ENCODE measurements around the gene TMEM151A.
A peak's percentile ranks its signal among the peaks of the same experiment; 100 is the strongest.
"Not testable (repeated sequence)": the region's sequence is repeated elsewhere in the genome, so short reads cannot be mapped to it uniquely, and the experiment has no call there.

TMEM151A gene

DNA sequence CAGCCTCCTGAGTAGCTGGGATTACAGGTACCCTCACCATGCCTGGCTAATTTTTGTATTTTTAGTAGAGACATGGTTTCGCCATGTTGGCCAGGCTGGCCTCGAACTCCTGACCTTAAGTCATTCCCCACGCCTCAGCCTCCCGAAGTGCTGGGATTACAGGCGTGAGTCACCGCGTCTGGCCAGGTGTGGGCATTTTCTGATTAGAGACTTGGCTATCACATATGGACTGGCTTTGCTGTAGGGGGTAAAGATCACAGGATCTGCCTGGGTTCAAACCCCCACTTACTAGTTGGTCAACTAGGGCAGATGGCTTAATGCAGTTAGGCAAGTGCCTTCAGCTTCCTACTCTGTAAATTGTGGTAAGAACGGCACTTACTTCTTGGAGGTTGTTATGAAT is 18.6 kb downstream of the TMEM151A start:
- DNase-seq, result no peak

DNA sequence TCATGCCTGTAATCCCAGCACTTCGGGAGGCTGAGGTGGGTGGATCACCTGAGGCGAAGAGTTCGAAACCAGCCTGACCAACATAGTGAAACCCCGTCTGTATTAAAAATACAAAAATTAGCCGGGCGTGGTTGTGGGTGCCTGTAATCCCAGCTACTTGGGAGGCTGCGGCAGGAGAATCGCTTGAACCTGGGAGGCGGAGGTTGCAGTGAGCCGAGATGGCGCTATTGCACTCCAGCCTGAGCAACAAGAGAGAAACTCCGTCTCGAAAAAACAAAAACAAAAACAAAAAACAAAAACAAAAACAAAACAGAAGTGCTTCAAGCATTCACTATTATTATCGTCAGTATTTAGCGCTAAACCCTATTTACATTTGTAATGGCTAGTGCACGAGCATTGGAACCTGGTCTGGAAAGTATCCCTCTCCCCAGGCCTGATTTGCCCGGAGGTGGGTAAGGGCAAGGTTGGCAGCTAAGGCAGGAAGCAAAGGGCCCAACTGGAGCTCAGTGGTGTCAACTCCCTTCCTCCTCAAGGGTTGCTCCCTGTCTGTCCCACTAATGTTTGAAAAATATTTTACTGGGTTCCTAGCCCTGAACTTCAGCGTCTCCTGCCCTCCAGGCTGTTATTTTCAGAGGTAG is 19.2 kb downstream of the TMEM151A start:
- not testable (repeated sequence) for DNase-seq

DNA sequence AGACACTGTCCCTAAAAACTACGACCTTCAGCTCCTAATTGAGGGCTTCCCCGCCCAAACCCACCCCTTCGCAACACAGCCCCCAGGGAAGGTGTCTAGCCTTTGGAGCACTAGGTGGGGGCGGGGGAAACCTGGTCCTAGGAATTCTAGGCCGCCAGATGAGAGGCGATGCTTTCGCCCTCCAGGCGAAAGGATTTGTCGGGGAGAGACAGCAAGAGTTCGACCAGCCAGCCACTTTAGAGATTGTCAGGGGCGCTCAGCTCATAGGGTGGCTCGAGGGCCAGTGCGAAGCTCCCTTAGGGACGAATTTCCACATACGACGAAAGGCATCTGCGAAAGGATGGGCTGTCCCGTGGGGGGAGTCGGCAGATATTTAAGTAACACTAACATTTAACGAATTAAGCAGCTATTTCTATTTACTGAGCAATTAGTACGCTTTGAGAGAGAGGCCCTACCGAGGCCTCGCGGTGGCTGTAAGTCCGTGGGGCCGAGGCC is 19.8 kb downstream of the TMEM151A start:
- no peak for DNase-seq

DNA sequence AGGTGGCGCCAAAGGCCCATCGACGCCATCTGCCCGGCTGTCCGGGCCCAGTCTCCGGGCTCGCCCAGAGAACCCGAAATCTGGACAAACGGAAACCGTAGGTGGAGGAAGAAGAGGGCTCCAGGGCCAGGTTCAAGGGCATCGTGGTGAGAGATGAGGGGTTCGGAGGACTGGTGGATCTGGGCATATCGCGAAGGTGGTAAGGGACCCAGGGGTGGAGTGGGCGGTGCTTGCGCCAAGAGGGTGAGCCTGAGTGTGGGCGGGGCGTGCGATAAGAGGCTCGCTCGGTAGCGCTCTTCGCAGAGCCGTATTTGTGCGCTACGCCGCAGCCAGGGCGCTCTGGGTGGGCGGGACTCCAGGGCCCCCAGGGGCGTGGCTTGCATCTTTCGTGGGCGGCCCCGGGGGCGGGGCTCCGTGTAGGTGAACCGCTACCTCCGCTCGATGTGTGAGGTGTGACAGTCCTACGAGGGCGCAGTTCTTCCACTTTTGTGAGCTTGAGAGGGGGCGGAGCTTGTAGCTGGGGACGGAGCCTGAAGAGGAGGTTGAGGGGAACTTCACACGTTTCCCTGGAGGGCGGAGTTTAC is 20.4 kb downstream of the TMEM151A start:
- DNase-seq, result peak; percentile 99

DNA sequence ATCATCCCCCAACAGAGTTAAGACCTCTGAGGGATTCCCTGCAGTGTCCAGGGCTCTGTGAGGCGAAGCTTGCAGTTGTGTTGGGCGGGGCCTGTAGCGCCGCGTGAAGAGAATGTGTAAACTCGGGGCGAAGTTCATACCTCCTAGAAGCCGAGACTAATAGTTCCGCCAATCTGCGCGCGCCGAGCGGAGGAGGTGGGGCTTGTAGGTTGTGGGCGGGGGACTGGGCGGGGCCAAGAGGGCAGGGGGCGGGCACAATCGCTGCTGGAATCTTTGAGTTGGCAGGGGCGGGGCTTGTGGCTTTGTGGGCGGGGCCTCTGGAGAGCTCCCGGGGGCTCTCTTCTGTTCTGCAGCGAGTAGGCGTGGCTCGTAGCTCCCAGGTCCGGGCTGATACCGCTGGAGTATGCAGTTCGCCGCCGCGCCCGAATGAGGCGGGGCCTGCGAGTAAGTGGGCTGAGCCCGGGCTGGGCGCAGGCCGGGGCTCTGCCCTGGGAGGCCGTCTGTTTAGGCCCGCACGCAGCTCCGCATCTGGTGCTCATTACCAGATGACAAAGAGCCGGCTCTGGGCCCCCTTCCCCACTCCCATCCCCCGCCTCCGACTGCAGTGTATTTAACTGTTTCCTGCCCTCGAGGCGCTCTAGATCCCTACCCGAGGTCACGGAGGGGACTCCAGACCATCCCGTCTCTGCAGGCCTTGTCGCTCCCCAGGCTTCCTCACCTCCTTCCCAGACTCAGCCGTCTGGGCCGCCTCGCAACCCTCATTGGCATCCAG is 21.0 kb downstream of the TMEM151A start:
- DNase-seq, result peak; percentile 98

GRCh38 chr11:66313321-66314185 is 21.9 kb downstream of the TMEM151A start:
- DNase-seq, result no peak

- DNase-seq, result no peak
Observed at GRCh38 chr11:66314186-66314501, 22.4 kb downstream of the TMEM151A start.

DNA sequence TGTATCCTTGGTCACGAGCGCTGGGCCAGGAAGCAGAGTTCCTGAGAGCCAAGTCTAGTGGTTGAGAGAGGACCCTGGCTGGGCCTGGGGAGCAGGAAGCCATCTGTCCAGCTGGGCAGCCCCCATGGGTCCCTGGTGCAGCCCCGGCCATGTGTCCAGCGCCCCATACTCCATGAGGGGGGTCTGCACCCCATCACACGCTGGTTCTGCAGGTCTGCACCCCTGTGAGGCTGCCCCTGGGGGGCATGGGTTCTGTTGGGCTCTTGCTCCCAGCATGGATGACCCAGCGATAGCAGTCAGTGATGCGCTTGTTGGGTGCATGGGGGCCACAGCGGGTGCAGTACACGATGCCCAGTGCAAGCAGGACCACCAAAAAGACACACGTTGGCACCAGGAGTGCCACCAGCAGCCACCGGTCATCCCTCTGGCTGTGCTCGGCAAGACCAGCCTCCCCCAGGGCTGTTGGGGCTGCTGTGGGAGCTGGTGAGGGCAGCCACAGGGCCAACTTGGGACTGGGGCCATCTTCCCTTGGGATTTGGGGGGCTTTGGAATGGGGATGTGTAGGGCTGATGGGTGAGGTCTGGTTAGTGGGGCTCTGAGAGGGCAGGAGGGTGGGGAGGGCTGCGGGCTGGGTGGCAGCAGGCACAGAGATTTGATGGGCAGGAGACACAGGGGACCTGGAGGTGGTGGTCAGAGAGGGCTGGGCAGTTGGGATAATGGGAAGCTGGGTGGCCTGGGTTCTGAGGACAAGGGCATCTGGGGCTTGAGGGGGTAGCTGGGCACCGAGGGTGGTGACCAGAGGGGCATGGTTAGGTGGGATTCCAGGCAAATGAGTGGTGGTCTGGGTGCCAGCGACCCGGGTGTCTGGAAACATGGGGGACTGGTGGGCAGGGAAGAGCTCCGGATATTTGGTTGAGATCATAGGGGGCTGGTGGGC is 23.1 kb downstream of the TMEM151A start:
- no peak for DNase-seq

DNA sequence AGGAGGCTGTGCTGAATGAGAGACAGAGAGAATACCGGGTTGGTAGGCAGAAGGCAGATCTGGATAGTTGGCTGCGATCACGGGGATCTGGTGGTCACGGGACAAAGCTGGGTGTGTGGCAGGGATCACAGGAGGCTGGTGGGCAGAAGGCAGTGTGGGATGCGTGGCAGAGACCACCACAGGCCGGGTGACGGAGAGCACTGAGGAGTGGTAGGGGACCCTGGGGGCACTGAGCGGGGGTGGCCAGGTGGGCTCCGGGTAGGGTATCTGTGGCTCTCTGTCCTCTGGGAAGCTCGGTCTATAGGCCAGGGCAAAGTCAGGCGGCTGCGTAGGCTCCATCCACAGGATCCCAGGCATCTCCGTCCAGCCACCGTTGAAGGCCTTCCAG is 23.8 kb downstream of the TMEM151A start:
- no peak for DNase-seq

DNA sequence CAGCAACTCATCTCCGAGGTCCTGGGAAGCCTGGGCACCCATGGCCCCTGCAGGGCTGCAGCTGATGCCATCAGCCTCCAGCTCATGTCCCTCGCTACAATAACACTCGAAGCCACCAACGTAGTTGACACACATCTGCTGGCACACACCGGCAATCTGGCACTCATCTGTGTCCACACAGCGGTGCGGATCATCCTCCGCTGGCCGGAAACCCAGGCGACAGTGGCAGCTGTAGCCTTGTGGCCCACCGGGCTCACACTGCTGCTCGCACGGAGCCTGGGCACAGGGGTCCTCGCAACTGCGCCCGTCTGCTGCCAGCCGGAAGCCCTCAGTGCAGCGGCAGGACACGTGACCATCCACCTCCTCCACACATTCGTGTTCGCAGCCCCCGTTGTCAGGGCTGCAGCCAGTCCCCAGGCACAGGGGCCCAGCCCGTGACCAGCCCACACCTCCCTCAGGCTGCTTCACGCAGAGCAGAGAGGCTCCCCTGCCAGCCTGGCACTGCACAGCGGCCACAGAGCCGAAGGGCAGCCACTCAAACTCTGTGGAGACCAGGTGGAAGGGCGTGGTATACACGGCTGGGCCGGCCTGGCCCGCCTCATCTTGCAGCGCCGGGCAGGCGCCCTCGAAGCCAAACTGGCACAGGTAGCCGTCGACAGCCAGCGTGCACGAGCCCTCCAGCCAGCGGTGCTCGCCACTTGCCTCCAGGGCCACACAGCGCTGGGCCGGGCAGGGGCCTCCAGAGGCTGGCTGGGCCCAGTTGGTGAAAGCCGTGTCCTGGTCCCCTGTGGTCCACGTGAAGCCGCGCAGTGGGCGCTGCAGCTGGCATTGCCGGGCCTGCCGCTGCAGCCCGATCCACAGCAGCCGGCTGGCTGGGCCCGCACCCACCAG is 24.5 kb downstream of the TMEM151A start:
- no peak for DNase-seq

GRCh38 chr11:66316849-66317251 is 25.2 kb downstream of the TMEM151A start, which contains the start of gene CD248:
Gene CD248 (minus strand): TSS chr11:66317044. CDS start chr11:66317027, 17 bp downstream.
- no peak for DNase-seq

DNA sequence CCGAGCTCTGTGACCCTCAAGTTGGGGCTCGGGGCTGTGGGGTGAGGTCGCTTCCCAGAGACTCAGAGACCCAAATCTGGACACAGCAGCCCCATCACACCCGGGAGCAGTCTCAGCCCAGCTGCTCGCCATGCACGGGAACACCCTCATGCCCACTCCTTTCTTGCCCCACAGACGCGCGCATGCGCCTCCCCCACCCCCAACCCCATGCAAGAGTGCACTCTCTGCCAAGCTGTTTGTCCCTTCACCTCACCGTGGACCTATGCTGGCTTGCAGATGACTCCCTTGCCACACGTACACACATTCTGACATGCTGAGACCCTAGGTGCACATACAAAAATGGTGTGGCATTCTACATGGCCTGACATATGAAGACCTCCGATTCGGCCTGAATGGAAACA is 25.6 kb downstream of the TMEM151A start:
- DNase-seq, result peak; percentile 41

DNA sequence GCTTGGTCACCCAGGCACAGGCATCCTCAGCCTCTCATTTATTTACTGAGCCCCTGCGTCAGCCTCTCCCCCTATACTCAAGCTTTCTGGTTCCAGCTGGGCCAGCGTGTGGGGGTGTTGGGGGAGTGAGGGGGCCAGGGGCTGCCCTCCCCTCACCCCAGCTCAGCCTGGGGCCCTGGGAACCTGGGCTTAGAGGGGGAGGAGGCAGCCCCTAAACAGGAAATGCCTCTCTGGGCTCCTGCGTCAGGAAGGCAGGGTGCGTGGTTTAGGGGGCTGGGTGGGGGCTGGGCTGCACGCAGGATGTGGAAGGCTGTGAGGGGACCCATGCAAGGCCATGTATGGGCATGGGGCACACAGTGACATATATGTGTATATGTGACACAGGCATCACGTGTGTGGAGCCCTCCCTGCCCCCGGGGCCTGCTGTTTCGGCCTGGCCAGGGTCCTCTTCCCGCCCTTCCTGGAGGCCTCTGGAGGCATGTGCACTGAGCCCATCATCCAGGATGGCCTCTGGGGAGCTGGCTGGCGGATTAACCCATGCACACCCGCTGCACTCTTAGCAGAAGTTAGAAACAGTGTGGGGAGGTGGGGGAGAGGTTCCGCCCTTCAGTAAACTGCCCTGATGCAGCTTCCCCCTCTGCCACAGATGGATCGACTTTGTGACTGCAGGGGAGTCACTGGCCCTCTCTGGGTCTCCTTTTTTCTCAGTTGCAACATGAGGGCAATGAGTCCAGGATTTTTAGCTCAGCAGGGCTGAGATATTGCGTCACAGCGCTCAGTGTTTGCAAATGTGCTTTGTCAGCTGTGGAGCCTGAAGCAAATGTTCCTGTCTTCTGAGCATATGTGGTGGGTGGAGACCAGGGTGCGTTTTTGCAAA is 26.3 kb downstream of the TMEM151A start:
- DNase-seq, result peak; percentile 74

DNA sequence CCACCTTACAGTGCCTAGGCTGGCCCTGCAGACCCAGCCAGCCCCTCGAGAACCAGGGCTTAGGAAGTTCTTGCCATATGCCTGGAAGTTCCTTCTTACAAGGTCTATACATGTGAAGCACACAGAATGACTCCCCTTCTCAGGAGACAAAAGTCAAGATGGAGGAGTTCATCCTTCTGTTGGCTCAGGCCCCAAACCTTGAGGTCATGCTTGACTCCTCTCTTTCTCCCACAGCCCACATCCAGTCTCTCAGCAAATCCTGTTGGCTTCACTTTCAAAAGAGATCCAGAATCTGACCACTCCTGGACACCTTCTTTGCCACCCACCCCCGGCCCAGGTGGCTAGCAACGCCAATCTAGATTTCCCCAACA is 26.9 kb downstream of the TMEM151A start:
- no peak for DNase-seq

GRCh38 chr11:66320289-66320688 is 28.6 kb downstream of the TMEM151A start:
- not testable (repeated sequence) for DNase-seq

DNA sequence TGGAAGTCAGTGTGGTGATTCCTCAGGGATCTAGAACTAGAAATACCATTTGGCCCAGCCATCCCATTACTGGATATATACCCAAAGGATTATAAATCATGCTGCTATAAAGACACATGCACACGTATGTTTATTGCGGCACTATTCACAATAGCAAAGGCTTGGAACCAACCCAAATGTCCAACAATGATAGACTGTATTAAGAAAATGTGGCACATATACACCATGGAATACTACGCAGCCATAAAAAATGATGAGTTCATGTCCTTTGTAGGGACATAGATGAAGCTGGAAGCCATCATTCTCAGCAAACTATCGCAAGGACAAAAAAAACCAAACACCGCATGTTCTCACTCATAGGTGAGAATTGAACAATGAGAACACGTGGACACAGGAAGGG is 29.1 kb downstream of the TMEM151A start:
- DNase-seq, result not testable (repeated sequence)

DNA sequence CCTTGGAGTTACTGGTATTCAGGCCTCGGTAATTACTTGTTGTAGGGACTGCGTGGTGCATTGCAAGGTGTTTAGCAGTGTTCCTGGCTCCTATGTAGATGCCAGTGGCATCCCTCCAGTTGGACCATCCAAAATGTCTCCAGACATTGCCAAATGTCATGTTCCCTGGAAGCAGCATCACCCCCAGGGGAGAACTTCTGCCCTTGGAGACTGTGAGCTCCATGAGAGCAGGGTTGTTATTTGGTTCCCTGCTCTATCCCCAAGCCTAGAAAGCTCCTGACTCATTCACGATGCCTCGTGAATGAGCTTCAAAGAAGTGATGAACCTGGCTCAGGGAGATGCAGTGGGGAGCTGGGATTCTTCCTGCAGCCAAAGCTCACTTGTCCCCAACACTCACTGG is 29.9 kb downstream of the TMEM151A start:
- no peak for DNase-seq

GRCh38 chr11:66322732-66323427 is 31.2 kb downstream of the TMEM151A start:
- DNase-seq, result no peak

- no peak for DNase-seq
Observed at GRCh38 chr11:66323684-66324083, 32.0 kb downstream of the TMEM151A start.

Data from CD4-positive, alpha-beta T cell treated with Interleukin-21 for 1 hour (primary cell).